Thoracic aorta (tissue), 2 donors: ENCODE data around the gene SOX5. TPM values are rescaled to one million over a fixed set of nuclear protein-coding genes. Genes with fewer than 3 reads are reported as not detected.

Source experiments
- ATAC-seq: fragments of 150-250 bp; one replicate; pipeline ENCODE4 v1.8.0; 2017; ENCODE audit warnings: low read depth; ENCODE audit not compliant: insufficient number of reproducible peaks, low FRiP score
- DNase-seq: peaks from one replicate; pipeline ENCODE4 v3.0.0-alpha.2; 2020; ENCODE audit warnings: low spot score
- H3K27ac ChIP-seq, 2 donors: fragments of 200-600 bp; sonication (generic); 1 replicate in 1 of 2; 2 replicates in 1 of 2; pipeline ENCODE4 v1.5.1; 2016; ENCODE audit warnings: mild to moderate bottlenecking in 2 of 2, moderate library complexity in 2 of 2
- H3K27me3 ChIP-seq: fragments of 200-600 bp; sonication (generic); replicated peaks from 2 replicates; pipeline ENCODE4 v1.6.0; 2016; ENCODE audit warnings: mild to moderate bottlenecking; ENCODE audit not compliant: insufficient read depth
- H3K36me3 ChIP-seq: fragments of 200-600 bp; sonication (generic); one replicate; pipeline ENCODE4 v1.5.1; 2016
- H3K4me1 ChIP-seq, 2 donors: fragments of 200-600 bp; sonication (generic); 1 replicate in 1 of 2; 2 replicates in 1 of 2; pipeline versions ENCODE4 v1.5.1 to v1.6.0; 2016; ENCODE audit warnings: low read depth in 2 of 2, mild to moderate bottlenecking in 1 of 2; ENCODE audit not compliant: control insufficient read depth in 1 of 2
- H3K4me3 ChIP-seq: fragments of 200-600 bp; sonication (generic); 2 replicates; pipeline ENCODE4 v1.5.1; 2016; ENCODE audit warnings: mild to moderate bottlenecking
- H3K9me3 ChIP-seq: fragments of 200-600 bp; sonication (generic); 2 replicates; pipeline ENCODE4 v1.5.1; 2016
- CTCF ChIP-seq: fragments of 200-600 bp; sonication (generic); IDR thresholded peaks from one replicate; pipeline ENCODE4 v1.5.1; 2019; ENCODE audit warnings: antibody characterized with exemption
- total RNA-seq, 2 donors: library from RNA; depleted of rRNA; stranded (reverse); fragments of >200 nt; gene quantifications; one replicate each; pipeline versions ENCODE4 v1.1.0 to v1.2.3, GENCODE V29; 2016

The SOX5 gene
- total RNA-seq, 2 donors from 2014 or later: 36.8 to 37.0 TPM

DNA sequence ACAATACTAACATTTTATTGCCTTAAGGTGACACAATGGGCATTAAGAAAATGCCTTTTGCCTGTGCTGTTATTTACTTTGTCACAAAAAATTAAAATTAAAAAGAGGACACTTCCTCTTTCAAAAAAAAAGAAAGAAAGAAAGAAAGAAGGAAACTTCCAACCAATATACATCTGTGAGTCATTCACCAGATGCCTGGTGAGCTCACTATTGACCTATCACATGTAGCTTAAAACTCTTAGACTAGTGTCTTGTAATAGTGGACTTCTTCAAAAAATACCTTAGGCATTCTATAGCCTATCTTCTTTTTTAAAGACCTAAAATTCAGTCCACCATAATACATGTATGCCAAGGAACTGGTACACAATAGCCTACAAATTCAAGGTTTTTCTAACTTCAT lies 4.9 kb upstream of the SOX5 start:
- H3K36me3 ChIP-seq: no peaks in the 10 kb centered on the region
- H3K27me3 ChIP-seq: no peaks in the 10 kb centered on the region
- no peak overlapping the region for H3K27ac ChIP-seq
- H3K4me3 ChIP-seq: no peak overlapping the region
- H3K4me1 ChIP-seq: peaks cover 0 to 6% of the 10 kb centered on the region in 2 donors
- ATAC-seq: no peak
- DNase-seq: no peak
- no peaks in the 10 kb centered on the region for H3K9me3 ChIP-seq
- no peak for TF ChIP-seq CTCF

DNA sequence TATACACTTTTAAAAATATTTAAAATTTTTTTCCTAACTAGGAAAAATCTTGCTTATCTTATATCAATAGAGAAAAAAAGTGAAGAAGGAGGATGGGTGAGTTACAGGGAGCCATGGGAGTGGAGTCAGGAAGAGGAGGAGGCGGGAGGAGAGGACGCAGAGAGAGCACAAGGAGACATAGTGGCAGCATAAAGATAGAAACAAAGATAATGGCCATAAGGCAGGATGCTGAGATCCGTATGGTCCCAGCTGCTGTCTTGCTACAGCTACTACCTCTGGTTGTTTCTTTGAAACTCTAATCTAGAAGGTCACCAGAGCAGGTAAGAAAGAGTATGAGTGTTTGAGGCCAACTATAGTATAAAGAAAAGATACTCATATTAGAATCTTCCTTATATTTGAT lies 2.6 kb upstream of the SOX5 start:
- peaks cover 4 to 20% of the 10 kb centered on the region in 2 donors for H3K4me1 ChIP-seq
- no peak for TF ChIP-seq CTCF
- H3K27me3 ChIP-seq: no peaks in the 10 kb centered on the region
- no peaks in the 10 kb centered on the region for H3K9me3 ChIP-seq
- DNase-seq (no peak), ATAC-seq (no peak)
- no peak overlapping the region for H3K4me3 ChIP-seq
- H3K36me3 ChIP-seq: no peaks in the 10 kb centered on the region
- no peak overlapping the region for H3K27ac ChIP-seq

- no peaks in the 10 kb centered on the region for H3K9me3 ChIP-seq
- H3K36me3 ChIP-seq: no peaks in the 10 kb centered on the region
- no peak for TF ChIP-seq CTCF
- H3K27ac ChIP-seq: peak overlapping the region in 1 of 2 donors; percentile 34
- no peak for DNase-seq
- peak; percentile 29 for ATAC-seq
- peaks cover 4 to 29% of the 10 kb centered on the region in 2 donors for H3K4me1 ChIP-seq
- no peaks in the 10 kb centered on the region for H3K27me3 ChIP-seq
- H3K4me3 ChIP-seq: peak overlapping the region; percentile 74
Measured at GRCh38 chr12:23950775-23951451, 1.4 kb upstream of the SOX5 start.

DNA sequence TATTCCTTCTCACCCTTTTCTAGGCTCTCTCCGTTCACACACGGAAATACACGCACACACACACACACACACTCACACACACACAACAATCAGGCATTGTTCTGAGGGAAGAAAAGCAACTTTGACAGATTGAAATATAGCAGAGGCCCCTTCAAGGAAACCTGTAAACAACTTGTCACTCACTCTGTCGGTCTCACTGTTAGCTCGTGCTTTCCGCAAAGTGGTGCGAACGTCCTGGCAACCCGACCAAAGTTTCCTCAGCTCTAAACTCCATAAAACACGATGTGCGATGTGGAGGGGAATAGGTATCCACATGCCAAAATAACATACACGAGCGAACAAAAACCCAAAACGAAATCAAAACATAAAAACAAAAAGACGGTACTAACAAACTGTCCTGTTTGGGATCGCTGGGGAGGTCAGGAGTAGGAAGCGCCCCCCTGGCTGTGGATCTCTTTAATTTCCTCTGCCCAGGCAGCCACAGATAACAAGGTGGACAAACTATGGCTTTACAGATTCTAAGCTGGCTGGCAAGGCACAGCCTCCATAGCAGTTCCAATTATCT lies 822 bp upstream of the SOX5 start:
- no peaks in the 10 kb centered on the region for H3K27me3 ChIP-seq
- H3K36me3 ChIP-seq: no peaks in the 10 kb centered on the region
- H3K9me3 ChIP-seq: no peaks in the 10 kb centered on the region
- H3K27ac ChIP-seq: peak overlapping the region in 1 of 2 donors; percentile 34
- peak overlapping the region; percentile 74 for H3K4me3 ChIP-seq
- H3K4me1 ChIP-seq: peaks cover 9 to 30% of the 10 kb centered on the region in 2 donors
- ATAC-seq: peak; percentile 11
- no peak for TF ChIP-seq CTCF
- no peak for DNase-seq

GRCh38 chr12:23948291-23948690 lies 1.2 kb downstream of the SOX5 start:
- Histone ChIP-seq H3K9me3 (no peaks in the 10 kb centered on the region), H3K4me1 (peaks cover 10 to 33% of the 10 kb centered on the region in 2 donors), H3K4me3 (peak overlapping the region; percentile 74), H3K36me3 (no peaks in the 10 kb centered on the region), H3K27me3 (no peaks in the 10 kb centered on the region), H3K27ac (no peak overlapping the region)
- ATAC-seq (no peak), DNase-seq (no peak)
- TF ChIP-seq CTCF: no peak
